Keratinocyte (primary cell): ENCODE measurements around the gene PTPN4.

Experiments
- CTCF ChIP-seq, 3 experiments: IDR thresholded peaks in 1 of 3; conservative IDR thresholded peaks in 1 of 3; optimal IDR thresholded peaks in 1 of 3; 2 replicates in 2 of 3; 3 replicates in 1 of 3; pipeline versions ENCODE3 to v1.5.1; 2011; ENCODE audit warnings: low read length in 3 of 3, mild to moderate bottlenecking in 3 of 3, moderate library complexity in 2 of 3, control low read depth in 1 of 3, inconsistent platforms in 1 of 3; ENCODE audit not compliant: insufficient read depth in 2 of 3; ENCODE audit errors: extremely low read depth in 1 of 3
- EZH2 ChIP-seq: IDR thresholded peaks from one replicate; pipeline ENCODE4 v1.6.1; 2012; ENCODE audit warnings: inconsistent platforms, mild to moderate bottlenecking, low read length, moderate library complexity

DNA sequence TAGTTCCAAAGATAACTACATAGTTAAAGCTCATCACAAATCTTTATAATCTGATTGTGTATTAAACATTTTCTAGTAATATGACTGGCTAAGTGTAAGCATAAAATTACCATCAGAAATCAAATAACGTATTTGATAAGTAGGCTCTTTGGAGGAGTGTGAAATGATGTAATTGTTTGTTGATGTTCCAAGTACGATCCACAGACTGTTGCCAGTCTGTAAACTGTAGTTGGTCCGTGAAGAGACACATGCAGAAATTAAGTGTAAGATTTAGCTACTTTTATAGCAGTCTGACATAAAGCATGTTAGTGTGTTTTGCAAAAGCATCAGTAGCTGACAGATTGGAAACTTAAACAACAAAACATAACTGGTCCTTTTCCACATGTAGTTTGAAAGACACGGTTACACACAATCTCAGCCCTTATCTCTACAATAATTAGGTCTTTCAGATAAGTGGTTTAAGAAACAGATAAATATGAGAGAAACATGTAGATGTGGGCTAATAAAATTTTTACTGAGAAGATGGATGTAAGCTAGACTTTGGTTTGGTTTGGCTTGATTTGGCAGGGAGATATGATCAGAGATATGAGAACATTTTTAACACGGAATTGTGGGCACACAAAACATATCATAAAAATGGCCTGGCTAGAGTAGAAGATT lies 138.1 kb downstream of the PTPN4 start:
- TF ChIP-seq CTCF (optimal IDR thresholded peaks at IDR 0.05 in 1 of 3, IDR thresholded peaks at IDR 0.05 in 1 of 3, conservative IDR thresholded peaks at IDR 0.05 in 1 of 3; ENCODE audit: extremely low read depth in 1 of 3, insufficient read depth in 2 of 3, low read length in 3 of 3) = no peak
- TF ChIP-seq EZH2 = no peak
